ENCODE data around the gene NDFIP1.
"Not testable (repeated sequence)": the region's sequence is repeated elsewhere in the genome, so short reads cannot be mapped to it uniquely, and the experiment has no call there.

The NDFIP1 gene

DNA sequence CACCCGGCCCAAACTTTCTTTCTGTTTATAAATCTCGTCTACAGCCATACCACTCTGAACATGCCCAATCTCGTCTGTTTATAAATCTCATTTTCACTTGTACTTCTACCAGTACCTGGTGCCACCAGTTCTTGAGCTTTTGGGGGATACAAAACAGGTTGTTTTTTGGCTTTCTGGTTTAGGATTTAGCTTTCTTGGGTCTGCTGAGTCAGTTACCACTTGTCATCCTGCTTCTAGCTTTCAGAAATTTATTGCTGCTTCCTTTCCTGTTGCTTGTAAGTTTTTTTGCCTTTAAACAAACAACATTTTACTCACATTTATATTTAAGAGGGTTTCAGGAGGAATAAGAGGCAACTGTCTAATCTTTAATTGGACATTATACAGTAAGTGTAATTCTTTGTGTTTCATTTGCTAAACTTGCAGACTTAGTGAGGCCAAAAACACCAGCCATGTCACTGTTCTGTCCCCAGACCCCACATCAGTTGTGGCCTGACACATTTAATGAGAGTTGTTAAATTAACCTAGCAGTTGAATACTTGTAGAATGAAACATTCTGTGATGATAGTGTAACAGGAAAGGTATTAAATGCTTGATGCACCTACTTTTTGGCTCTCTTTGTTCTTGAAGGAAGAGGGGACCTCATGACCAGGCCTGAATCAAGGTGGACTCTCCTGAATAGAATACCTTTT, 11.8 kb downstream of the NDFIP1 start:
- DNase-seq = peak; percentile 29

DNA sequence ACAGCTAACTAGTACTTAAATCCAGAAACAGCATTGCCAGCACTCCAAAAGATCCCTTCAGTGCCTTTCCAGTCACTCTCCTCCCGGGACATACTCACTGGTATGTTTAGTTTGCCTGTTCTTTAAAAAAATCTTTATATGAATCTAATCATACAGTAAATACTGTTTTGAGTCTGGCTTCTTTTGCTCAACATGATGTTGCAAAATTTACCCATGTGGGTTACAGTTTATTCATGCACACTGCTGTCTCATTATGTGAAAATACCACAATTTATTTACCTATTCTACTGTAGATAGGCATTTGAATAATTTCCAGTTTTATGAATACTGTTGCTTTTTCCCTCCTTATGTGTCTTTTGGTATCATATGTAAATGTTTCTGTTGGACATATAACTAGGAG, 13.5 kb downstream of the NDFIP1 start:
- DNase-seq = no peak

DNA sequence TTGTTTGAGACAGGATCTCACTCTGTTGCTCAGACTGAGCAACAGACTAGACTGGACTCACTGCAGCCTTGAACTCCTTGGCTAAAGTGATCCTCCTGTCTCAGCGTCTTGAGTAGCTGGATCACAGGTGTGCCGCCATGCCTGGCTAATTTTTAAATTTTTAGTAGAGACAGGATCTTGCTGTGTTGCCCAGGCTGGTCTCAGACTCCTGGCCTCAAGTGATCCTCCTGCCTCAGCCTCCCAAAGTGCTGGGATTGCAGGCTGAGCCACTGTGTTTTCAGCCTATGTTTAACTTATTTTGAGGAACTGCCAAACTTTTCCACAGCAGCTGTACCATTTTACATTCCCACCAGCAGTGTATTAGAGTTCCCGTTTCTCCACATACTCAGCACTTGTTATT, 16.8 kb downstream of the NDFIP1 start:
- DNase-seq = no peak

GRCh38 chr5:142125963-142126362, 17.4 kb downstream of the NDFIP1 start:
- DNase-seq = no peak

DNA sequence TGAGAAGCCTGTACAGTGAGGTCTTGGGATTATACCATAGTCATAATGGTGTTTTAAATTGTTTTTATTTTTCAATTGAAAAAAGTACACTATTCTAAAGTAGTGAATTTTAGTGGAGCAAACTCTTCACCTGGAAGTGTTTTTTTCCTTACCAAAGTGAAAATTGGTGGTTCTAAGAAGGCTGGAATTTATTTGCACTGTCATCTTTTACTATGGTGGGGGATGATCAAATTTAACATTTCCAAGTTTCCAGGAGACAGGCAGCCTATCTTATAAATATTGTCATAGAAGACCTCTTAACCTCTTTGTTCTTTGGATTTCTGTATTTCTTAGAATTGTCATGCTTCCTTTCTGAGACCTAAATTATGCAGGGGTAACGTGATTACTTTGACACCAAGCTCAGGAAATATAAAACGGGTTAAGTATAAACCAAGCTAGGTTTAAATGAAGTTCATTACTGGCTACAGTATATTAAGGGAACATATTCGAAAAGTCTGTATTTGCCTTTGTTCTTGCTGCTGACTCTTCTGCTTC, 20.2 kb downstream of the NDFIP1 start:
- no peak for DNase-seq

DNA sequence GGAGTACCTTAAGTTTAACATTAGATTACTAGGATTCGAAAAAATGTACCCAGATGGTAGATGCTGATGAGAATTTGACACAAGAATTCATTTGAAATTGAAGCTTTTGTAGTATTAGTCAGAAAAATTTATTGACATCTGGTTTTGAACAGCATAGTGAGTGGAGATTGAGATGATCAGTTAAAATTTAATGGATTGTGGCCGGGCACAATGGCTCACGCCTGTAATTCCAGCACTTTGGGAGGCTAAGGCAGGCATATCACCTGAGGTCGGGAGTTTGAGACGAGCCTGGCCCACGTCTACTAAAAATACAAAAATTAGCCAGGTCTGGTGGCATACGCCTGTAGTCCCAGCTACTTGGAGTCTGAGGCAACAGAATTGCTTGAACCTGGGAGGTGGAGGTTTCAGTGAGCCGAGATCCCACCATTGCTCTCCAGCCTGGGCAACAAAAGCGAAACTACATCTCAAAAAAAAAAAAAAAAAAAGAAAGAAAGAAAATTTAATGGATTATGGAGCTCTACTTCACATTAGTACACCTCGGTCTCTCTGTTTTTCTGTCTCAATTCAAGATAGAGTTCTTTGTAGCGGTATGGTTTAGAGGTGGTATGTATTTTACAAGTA, 21.0 kb downstream of the NDFIP1 start:
- no peak for DNase-seq

- DNase-seq = no peak
Measured at GRCh38 chr5:142131394-142131793, 22.8 kb downstream of the NDFIP1 start.

DNA sequence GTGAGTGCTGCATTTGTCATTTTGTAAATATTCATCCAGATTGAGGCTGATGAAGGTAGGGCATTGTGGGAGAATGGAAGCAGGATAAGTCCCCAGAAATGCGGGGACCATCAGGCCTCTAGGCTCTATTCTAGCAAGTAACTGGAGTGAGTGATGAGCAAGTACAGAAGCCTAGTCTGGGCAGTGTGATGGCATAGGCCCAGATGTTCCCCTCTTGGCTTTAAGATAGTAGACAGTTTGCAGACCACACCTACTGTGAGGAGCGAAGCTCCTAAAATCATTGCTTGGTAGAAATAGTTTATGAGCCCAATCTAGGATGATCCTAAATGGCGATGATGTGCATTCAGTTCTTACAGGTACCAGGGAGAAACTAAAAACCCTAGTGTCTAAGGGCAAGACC, 24.3 kb downstream of the NDFIP1 start:
- no peak for DNase-seq

DNA sequence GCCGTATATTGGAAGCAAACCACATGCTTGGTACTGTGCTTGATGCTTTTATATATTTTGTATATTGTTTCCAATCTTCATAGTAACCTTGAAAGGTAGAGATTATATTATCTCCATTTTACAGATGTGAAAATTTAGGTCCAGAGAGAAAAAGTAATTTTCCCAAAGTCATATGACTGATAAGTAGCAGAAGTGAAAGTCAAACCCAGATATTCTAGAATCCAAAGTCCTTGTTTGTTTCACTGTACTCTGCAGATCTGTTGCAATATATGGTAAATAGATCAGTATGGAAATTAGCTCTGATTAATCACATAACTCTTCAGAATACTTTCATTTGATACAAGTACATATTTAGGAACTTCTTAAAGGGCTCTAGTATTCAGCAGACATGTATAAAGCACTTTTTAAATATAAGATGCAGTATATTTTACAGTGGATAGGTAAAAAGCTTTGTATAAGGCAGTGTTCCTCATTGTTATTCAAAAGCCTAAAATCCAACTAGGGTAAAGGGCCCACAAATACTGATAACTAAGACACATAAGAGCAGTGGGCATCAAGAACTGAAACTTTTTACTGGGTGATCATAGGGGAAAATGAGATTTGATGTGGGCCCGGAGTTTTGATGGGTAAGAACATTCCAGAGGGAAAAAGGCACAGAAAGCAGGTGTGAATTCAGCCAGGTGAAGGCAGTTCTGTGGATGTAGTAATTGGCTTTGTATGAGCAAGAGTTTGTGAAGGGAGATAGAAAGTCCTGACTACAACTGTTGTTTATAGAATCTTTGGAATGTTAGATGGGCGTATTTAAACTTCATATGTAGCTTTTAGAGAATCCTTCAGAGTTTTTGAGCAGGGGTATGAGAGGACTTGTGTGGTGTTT, 25.0 kb downstream of the NDFIP1 start:
- no peak for DNase-seq

DNA sequence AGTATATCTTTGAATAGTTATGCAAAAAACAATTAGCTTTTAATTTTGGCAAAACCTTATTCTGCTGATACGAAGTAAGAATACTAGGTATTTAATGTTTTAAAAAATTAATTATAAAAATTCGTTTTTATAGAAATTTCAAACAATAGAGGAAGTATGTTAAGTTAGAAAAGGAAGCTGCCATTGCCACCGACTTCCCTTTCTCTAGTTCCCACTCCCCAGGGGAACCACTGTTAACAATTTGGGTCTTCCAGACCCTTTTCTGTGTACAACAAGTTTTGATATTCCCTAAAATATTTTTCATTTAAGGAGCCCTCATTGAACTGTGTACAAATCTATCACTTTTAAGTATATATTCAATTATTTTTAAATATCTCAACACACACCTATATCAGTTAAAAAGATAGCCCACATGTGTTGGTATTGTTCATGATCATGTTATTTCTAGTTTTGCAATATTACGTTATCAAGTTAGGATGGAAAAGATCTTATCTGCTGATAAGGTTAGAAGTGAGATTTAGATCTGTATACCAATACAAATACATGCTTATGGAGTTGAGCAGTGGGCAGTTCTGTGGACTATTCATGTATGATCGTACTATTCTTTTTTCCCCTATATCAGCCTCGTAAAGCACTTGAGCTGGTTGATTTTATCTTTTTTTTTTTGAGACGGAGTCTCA, 25.9 kb downstream of the NDFIP1 start:
- no peak for DNase-seq

DNA sequence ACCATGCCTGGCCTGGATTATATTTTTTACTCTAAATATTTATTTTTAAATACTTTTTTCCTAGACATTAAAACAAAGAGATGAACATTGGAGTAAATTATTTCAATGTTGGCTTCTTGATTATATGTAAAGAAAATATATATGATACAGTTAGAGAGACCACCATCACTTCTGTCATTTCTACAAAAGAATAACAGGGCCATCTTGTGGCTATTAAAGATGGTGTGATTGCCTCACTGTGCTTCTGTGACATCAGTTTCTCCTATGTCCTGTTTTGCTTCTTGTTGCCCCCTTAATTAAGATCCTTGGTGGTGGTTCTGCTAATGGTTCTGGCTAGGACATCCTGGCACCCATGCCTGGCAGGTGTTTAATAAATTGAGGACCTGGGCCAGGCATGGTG, 32.9 kb downstream of the NDFIP1 start:
- no peak for DNase-seq

DNA sequence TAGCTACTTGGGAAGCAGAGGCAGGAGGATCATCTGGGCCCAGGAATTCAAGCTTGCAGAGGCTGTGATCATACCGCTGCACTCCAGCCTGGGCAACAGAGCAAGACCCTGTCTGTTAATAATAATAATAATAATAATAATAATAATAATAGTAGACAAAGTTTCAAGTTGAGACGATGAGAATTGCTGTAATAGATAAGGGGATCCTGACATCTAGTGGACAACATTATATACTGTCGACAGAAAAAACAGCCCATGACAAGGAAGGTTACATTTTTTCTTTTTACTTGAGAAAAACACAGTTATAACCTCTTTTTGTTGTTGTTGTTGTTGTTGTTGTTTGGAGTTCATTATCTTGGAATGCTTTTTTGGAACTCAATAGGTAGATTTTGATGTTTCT, 35.3 kb downstream of the NDFIP1 start:
- no peak for DNase-seq

- DNase-seq = peak; percentile 31
Measured at GRCh38 chr5:142145106-142145900, 36.7 kb downstream of the NDFIP1 start.

GRCh38 chr5:142149363-142149762, 40.8 kb downstream of the NDFIP1 start:
- DNase-seq = no peak

DNA sequence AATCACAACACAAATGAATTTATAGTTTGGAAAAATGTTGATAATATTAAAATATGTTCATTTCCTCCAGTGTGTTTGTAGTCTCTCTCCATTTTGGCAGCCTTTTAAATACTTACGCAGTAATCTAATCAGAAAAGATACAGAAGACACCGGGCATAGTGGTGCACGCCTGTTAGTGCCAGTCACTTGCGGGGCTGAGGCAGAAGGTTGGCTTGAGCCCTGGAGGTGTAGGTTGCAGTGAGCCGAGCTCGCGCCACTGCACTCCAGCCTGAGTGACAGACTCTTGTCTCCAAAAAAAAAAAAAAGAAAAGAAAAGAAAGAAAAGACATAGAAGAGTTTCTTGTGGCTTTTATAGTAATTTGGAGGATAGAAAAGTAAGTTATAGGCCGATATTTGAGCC, 41.9 kb downstream of the NDFIP1 start:
- DNase-seq = no peak

DNA sequence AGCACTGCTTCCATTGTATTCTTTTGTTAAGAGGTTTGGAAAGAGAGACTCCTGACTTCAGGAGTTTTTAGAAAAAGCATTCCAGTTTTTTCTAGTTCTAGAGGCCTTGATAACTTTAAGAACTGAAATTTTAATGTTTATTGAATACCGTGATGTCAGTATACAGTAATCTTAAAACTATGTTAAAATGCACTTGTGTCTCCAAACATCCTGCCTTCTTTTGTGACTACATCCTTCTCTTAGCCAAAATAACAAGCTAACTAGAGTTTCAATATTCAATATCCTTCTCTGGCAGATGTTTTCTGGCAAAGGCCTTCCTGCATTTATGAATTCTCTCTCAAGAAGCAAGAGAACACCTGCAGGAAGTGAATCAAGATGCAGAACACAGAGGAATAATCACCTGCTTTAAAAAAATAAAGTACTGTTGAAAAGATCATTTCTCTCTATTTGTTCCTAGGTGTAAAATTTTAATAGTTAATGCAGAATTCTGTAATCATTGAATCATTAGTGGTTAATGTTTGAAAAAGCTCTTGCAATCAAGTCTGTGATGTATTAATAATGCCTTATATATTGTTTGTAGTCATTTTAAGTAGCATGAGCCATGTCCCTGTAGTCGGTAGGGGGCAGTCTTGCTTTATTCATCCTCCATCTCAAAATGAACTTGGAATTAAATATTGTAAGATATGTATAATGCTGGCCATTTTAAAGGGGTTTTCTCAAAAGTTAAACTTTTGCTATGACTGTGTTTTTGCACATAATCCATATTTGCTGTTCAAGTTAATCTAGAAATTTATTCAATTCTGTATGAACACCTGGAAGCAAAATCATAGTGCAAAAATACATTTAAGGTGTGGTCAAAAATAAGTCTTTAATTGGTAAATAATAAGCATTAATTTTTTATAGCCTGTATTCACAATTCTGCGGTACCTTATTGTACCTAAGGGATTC, 43.1 kb downstream of the NDFIP1 start:
- DNase-seq = peak; percentile 21

GRCh38 chr5:142152384-142152732, 43.8 kb downstream of the NDFIP1 start:
- DNase-seq = no peak

GRCh38 chr5:142153674-142154448, 45.3 kb downstream of the NDFIP1 start:
- no peak for DNase-seq

DNA sequence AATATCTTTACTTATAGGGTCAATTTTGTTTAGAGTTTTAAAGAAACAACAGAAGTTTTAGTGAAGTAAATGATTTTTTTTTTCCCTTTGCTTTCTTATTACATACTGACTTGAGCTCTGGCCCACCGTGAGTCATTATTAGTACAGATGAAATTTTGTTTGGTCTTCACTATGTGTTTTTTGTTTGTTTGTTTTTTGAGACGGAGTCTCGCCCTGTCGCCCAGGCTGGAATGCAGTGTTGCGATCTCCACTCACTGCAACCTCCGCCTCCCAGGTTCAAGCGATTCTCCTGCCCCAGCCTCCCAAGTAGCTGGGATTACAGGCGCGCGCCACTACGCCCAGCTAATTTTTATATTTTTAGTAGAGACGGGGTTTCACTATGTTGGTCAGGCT, 45.9 kb downstream of the NDFIP1 start:
- not testable (repeated sequence) for DNase-seq

GRCh38 chr5:142156839-142157463, 48.4 kb downstream of the NDFIP1 start:
- DNase-seq = no peak

All from GDM1 (cell line).